Breast epithelium (tissue), 4 donors: ENCODE results near the gene TBC1D23. TPM values are rescaled to one million over a fixed set of nuclear protein-coding genes. Genes with fewer than 3 reads are reported as not detected.

Source experiments
- DNase-seq, 2 donors: peaks; one replicate each; pipeline ENCODE4 v3.0.0-alpha.2; 2019; ENCODE audit warnings: low spot score in 2 of 2
- H3K27ac ChIP-seq, 2 donors: fragments of 200-600 bp; sonication (generic) in 1 of 2; one replicate each; pipeline ENCODE4 v1.5.1; 2016 to 2019; ENCODE audit warnings: mild to moderate bottlenecking in 1 of 2
- H3K27me3 ChIP-seq, 2 donors: fragments of 200-600 bp; sonication (generic) in 1 of 2; one replicate each; pipeline versions ENCODE4 v1.5.1 to v1.6.0; 2017 to 2019; ENCODE audit warnings: control low read depth in 1 of 2, mild to moderate bottlenecking in 1 of 2
- H3K36me3 ChIP-seq: fragments of 200-600 bp; one replicate; pipeline ENCODE4 v1.5.1; 2019
- H3K4me1 ChIP-seq, 2 donors: fragments of 200-600 bp; sonication (generic); one replicate each; pipeline ENCODE4 v1.5.1; 2016 to 2019; ENCODE audit warnings: control low read depth in 1 of 2
- H3K4me3 ChIP-seq, 3 donors: fragments of 200-600 bp; sonication (generic); 1 replicate in 2 of 3; 2 replicates in 1 of 3; pipeline ENCODE4 v1.5.1; 2016 to 2019; ENCODE audit warnings: mild to moderate bottlenecking in 3 of 3, moderate library complexity in 2 of 3
- H3K9me3 ChIP-seq, 2 donors: fragments of 200-600 bp; sonication (generic) in 1 of 2; one replicate each; pipeline ENCODE4 v1.5.1; 2016 to 2019; ENCODE audit warnings: control low read depth in 1 of 2
- CTCF ChIP-seq, 3 donors: fragments of 450-650 bp; IDR thresholded peaks; one replicate each; pipeline ENCODE4 v1.5.1; 2016 to 2017; ENCODE audit warnings: antibody characterized with exemption in 3 of 3, mild to moderate bottlenecking in 3 of 3, moderate library complexity in 3 of 3
- POLR2A ChIP-seq: fragments of 450-650 bp; IDR thresholded peaks from one replicate; pipeline ENCODE4 v1.6.1; 2016; ENCODE audit warnings: antibody characterized with exemption, mild to moderate bottlenecking, moderate library complexity
- POLR2AphosphoS5 ChIP-seq, 3 donors: sonication (generic); formaldehyde crosslinking; IDR thresholded peaks; one replicate each; pipeline ENCODE4 v1.6.1; 2017; ENCODE audit warnings: antibody characterized with exemption in 3 of 3
- intact Hi-C: fragments of 100-400 bp; cut with DNase I; formaldehyde crosslinking; loops from one replicate; pipeline ENCODE4 v1.15.1; 2023; ENCODE audit warnings: low total_unique reads
- total RNA-seq, 3 donors: library from RNA; depleted of rRNA; stranded (reverse); fragments of >200 nt; gene quantifications; one replicate each; pipeline ENCODE4 v1.1.0, GENCODE V29; 2016

TBC1D23 gene
- total RNA-seq, 3 donors from 2014 or later, result 32.8 to 48.2 (median 42.9) TPM

- peaks cover 0 to 3% of the 10 kb centered on the region in 2 donors for H3K9me3 ChIP-seq
- no peak overlapping the region for H3K4me3 ChIP-seq
- H3K27ac ChIP-seq, result no peak overlapping the region
- intact Hi-C loops, result no loop called here
- no peak for TF ChIP-seq POLR2AphosphoS5 (IDR thresholded peaks at IDR 0.05)
- TF ChIP-seq POLR2A, result no peak
- TF ChIP-seq CTCF (IDR thresholded peaks at IDR 0.05), result no peak
- no peaks in the 10 kb centered on the region for H3K4me1 ChIP-seq
- H3K36me3 ChIP-seq, result peaks cover 10% of the 10 kb centered on the region
- no peak for DNase-seq
- no peaks in the 10 kb centered on the region for H3K27me3 ChIP-seq
These were observed 103.6 kb downstream of the TBC1D23 start for GRCh38 chr3:100364421-100364820.

DNA sequence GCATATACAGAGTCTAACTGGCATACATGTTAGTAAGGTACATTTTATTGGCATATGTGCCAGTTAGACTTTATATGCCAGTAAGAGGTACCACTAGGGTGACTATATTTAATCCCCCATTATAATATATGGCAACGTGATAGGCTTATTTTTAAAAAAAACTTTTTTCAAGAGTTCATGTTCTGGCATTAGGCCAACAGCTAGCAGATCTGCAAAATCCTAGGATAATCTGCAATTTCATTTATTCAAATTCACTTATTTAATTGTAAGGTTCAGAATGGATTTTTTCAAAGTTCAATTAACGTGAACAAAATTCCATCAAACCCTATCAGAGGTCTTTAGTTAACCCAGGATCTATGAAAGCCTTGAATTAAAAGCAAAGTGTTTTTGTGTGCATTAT, 105.6 kb downstream of the TBC1D23 start:
- H3K27me3 ChIP-seq, result no peaks in the 10 kb centered on the region
- no peak overlapping the region for H3K4me3 ChIP-seq
- no peak for TF ChIP-seq POLR2A
- TF ChIP-seq CTCF (IDR thresholded peaks at IDR 0.05), result no peak
- TF ChIP-seq POLR2AphosphoS5 (IDR thresholded peaks at IDR 0.05), result no peak
- peaks cover 0 to 3% of the 10 kb centered on the region in 2 donors for H3K9me3 ChIP-seq
- no peak for DNase-seq
- no peak overlapping the region for H3K27ac ChIP-seq
- H3K36me3 ChIP-seq, result peaks cover 10% of the 10 kb centered on the region
- no peaks in the 10 kb centered on the region for H3K4me1 ChIP-seq
- intact Hi-C loops, result no loop called here

DNA sequence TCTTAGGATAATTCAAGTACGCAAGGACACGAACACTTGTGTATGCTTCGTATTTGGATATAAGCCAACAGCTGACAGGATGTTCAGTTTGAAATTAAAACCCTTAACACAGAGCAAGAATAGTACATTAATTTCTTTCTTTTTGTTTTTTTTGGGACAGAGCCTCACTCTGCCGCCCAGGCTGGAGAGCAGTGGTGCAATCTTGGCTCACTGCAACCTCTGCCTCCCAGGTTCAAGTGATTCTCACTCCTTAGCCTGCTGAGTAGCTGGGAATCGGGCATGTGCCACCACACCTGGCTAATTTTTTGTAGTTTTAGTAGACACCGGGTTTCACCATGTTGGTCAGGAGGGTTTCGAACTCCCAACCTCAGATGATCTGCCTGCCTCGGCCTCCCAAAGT, 107.6 kb downstream of the TBC1D23 start:
- Histone ChIP-seq H3K4me1 (no peaks in the 10 kb centered on the region), H3K27ac (no peak overlapping the region), H3K9me3 (no peaks in the 10 kb centered on the region), H3K36me3 (peaks cover 10% of the 10 kb centered on the region), H3K4me3 (no peak overlapping the region), H3K27me3 (no peaks in the 10 kb centered on the region)
- intact Hi-C loops, result no loop called here
- DNase-seq, result no peak
- TF ChIP-seq POLR2A, result no peak
- TF ChIP-seq POLR2AphosphoS5 (IDR thresholded peaks at IDR 0.05), result no peak
- no peak for TF ChIP-seq CTCF (IDR thresholded peaks at IDR 0.05)

- DNase-seq, result no peak
- no peaks in the 10 kb centered on the region for H3K27me3 ChIP-seq
- H3K27ac ChIP-seq, result no peak overlapping the region
- H3K36me3 ChIP-seq, result peaks cover under 1% of the 10 kb centered on the region
- no peaks in the 10 kb centered on the region for H3K9me3 ChIP-seq
- H3K4me1 ChIP-seq, result no peaks in the 10 kb centered on the region
- H3K4me3 ChIP-seq, result no peak overlapping the region
- no peak for TF ChIP-seq POLR2A
- no peak for TF ChIP-seq CTCF (IDR thresholded peaks at IDR 0.05)
- no peak for TF ChIP-seq POLR2AphosphoS5 (IDR thresholded peaks at IDR 0.05)
- intact Hi-C loops, result no loop called here
These were observed 110.0 kb downstream of the TBC1D23 start for GRCh38 chr3:100370756-100371155.

DNA sequence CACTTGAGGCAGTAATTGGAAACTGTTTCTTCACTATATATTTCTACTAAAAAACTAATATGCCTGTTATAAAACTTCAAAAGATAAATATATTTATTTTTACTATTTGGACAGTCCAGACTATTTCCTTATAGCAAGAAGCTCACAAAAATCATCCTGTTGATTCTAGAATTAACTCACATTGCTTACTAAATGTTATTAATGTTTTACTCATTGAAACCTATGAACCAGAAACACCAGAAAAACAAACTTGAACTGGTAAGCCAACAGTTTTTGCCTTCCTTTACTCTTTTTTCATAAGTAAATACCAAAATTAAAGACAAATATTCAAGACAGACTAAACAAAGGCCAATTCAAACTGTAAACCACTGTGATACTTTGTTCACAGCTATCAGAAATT, 113.7 kb downstream of the TBC1D23 start:
- H3K27me3 ChIP-seq, result no peaks in the 10 kb centered on the region
- no peaks in the 10 kb centered on the region for H3K4me1 ChIP-seq
- no peak overlapping the region for H3K4me3 ChIP-seq
- H3K27ac ChIP-seq, result no peak overlapping the region
- H3K9me3 ChIP-seq, result no peaks in the 10 kb centered on the region
- intact Hi-C loops, result no loop called here
- H3K36me3 ChIP-seq, result peaks cover 9% of the 10 kb centered on the region
- TF ChIP-seq CTCF (IDR thresholded peaks at IDR 0.05), result no peak
- no peak for TF ChIP-seq POLR2A
- TF ChIP-seq POLR2AphosphoS5 (IDR thresholded peaks at IDR 0.05), result no peak
- DNase-seq, result no peak

Other genes with a start within 250 kb of the TBC1D23 start
- 10 to 100 TPM; 19.8 to 23.7 (median 23.3) TPM for gene FILIP1L, start 146.5 kb upstream of the TBC1D23 start, total RNA-seq
- gene NIT2, start 73.8 kb downstream of the TBC1D23 start, total RNA-seq, result 10 to 100 TPM; 42.1 to 66.9 (median 43.3) TPM
- 10 to 100 TPM; 47.9 to 59.7 (median 50.5) TPM for gene TOMM70, start 140.1 kb downstream of the TBC1D23 start, total RNA-seq
- gene LNP1, start 140.5 kb downstream of the TBC1D23 start, total RNA-seq, result 1 to 10 TPM; 2.6 to 3.3 (median 2.7) TPM
- gene TMEM45A, start 231.6 kb downstream of the TBC1D23 start, total RNA-seq, result 10 to 100 TPM; 19.7 to 24.5 (median 20.9) TPM